Caki2 (cell line): ENCODE measurements around the gene ATP11A. TPM values are rescaled to one million over a fixed set of nuclear protein-coding genes. Genes with fewer than 3 reads are reported as not detected.

ENCODE experiments used
- DNase-seq: peaks from one replicate; pipeline ENCODE4 v3.0.0-alpha.2; 2015; ENCODE audit warnings: low read depth
- in situ Hi-C: cut with HindIII; loops from 2 replicates; pipeline ENCODE4 v1.10.0; 2016; ENCODE audit warnings: low sequenced_read_pairs, low pct_unique_long_range_greater_than_20kb, mixed read lengths
- total RNA-seq: library from RNA; depleted of rRNA; stranded (reverse); fragments of >200 nt; shearing (Covaris generic); gene quantifications from 2 replicates; pipeline ENCODE4 v1.2.3, GENCODE V29; 2014; ENCODE audit warnings: low replicate concordance

ATP11A gene
- total RNA-seq, 1 experiment from 2014 or later: 3.5 TPM

DNA sequence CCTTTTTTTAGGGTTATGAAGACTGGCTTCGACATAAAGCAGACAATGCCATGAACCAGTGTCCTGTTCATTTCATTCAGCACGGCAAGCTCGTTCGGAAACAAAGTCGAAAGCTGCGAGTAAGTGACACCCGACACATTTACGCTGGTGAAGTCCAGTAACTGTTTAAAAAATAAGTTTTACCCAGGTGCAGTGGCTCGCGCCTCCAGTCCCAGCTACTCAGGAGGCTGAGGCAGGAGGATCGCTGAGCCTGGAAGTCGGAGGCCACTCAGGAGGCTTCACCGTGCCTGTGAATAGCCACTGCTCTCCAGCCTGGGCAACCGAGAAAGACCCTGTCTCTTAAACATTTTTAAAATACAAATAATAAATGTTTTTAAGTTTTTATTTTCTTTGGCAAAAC is 120.8 kb downstream of the ATP11A start:
- in situ Hi-C loops: no loop called here
- DNase-seq: no peak

DNA sequence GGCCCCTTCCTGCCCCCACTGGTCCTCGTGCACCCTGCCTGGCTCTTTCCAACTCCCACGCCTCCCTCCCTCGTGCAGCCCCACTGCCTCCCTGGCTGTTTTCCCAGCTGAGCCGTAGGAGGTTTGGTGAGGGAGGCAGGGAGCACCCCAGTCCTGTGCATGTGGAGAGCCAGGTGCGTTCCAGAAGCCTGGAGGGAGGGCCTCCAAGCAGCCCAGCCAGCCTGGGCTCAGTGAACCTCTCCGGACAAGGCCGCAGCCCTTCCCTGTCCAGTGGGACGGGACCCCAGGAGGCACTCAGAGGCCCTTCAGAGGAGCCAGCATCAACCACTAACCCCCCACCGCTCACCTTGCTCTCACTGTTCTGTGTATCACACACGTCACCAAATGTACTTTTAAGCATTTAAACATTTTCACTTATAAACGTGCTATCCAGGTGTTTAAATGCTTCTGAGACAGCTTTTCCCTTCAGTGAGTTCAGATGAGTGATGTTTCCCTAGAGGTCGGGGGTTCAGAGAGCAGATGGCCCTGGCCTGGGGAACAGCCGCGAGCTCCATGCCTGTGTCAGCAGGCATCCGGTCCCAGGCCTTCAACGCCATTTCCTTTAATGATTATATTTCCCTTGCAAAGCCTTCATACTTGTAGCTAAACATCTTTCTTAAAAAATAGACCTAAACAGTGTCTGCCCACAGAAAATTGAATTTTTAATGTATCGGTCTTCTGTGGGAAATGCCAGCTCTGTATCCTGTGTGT is 122.6 kb downstream of the ATP11A start:
- no peak for DNase-seq
- in situ Hi-C loops: no loop called here

DNA sequence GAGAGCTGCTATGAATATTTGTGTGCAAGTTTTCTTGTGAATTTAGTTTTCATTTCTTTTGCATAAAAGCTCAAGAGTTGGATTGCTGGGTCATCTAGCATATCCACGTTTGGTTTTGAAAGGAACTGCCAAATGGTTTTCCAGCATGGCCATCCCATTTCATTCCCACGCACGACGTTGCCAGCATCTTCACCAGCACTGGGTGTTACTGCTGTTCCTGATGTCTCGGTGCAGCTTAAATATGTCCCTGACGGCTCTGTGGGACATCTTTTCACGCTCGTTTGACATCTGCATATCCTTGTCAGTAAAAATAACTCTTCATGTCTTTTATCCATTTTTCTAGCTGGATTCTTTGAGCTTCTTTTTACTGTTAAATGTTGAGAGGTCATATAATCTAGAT is 123.7 kb downstream of the ATP11A start:
- in situ Hi-C loops: no loop called here
- no peak for DNase-seq

DNA sequence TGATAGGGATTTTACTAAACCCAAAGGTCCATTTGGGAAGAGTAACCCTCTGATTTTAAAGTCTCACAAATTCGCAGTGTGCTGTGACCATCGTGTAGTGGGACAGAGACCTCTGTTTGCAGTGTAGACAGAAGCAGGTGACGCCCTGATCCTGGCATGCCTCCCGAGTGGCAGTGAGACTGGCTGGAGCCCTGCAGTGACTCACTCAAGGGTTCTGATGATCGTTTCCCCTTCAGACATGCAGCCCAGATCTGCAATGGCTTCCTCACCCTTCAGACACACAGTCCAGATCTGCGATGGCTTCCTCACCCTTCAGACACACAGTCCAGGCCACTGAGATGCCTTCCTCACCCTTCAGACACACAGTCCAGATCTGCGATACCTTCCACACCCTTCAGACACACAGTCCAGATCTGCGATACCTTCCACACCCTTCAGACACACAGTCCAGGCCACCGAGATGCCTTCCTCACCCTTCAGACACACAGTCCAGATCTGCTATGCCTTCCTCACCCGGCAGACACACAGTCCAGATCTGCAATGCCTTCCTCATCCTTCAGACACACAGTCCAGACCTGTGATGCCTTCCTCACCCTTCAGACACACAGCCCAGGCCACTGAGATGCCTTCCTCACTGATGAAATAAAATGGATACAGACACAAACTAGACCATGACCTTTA is 125.2 kb downstream of the ATP11A start:
- in situ Hi-C loops: no loop called here
- DNase-seq: no peak

- no peak for DNase-seq
- in situ Hi-C loops: no loop called here
Observed at GRCh38 chr13:112815871-112816270, 126.0 kb downstream of the ATP11A start.

DNA sequence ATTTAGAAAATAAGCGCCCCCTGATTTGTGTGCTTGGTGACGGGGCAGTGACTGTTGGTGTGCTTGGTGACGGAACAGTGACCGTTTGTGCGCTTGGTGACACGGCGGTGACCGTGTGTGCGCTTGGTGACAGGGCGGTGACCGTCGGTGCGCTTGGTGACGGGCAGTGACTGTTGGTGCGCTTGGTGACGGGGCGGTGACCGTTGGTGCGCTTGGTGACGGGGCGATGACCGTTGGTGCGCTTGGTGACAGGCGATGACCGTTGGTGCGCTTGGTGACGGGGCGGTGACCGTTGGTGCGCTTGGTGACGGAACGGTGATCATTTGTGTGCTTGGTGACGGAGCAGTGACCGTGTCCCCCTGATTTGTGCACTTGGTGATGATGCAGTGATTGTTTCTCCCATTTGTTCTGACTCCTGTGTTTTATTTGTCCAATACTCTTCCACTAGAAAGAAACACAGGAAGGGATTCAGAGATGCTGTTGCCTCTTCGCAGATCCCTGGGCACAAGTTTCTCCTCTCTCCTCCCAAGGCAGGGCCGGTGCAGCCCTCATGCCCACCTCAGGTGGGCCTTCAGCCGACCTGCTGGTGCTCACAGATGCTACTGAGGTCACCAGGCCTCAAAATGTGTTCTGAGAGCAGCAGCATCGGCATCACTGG is 128.3 kb downstream of the ATP11A start:
- no peak for DNase-seq
- in situ Hi-C loops: no loop called here

DNA sequence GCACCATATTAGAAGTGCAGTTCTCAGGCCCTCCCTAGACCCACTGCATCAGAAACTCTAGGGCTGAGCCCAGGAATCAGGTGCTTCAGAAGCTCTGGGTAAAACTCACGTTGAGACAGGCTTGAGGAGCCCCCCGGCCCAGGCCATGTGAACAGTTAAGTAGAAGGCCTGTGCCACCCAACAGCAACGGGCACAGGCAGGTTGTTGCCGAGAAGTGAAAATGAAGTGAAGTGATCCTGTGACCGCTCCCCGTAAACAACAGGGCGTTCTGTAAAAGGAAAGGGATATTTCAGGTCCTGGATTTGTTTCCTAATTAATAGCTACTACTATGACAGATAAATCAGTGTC is 128.8 kb downstream of the ATP11A start:
- in situ Hi-C loops: no loop called here
- DNase-seq: no peak

- DNase-seq: no peak
- in situ Hi-C loops: no loop called here
Observed at GRCh38 chr13:112819111-112819510, 129.3 kb downstream of the ATP11A start.

- in situ Hi-C loops: no loop called here
- no peak for DNase-seq
Observed at GRCh38 chr13:112819816-112820215, 130.0 kb downstream of the ATP11A start.

DNA sequence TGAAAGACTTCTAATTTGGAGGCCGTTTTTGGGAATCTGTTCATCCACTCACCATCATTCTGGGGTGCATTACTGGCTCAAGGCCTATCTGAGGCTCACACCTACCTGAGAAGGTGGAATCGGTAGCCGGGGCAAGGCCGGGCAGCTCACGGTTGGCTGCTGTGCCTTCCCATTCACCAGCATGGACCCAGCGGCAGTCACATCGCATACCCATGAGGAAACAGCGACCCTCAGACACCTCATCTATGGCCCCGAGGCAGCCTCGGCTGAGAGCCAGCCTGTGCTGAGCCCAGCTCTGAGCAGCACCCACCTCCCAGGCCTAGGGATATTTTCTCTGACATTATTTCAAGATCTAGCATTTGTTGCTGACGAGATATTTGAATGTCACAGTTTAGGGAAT is 130.5 kb downstream of the ATP11A start:
- in situ Hi-C loops: no loop called here
- DNase-seq: no peak

DNA sequence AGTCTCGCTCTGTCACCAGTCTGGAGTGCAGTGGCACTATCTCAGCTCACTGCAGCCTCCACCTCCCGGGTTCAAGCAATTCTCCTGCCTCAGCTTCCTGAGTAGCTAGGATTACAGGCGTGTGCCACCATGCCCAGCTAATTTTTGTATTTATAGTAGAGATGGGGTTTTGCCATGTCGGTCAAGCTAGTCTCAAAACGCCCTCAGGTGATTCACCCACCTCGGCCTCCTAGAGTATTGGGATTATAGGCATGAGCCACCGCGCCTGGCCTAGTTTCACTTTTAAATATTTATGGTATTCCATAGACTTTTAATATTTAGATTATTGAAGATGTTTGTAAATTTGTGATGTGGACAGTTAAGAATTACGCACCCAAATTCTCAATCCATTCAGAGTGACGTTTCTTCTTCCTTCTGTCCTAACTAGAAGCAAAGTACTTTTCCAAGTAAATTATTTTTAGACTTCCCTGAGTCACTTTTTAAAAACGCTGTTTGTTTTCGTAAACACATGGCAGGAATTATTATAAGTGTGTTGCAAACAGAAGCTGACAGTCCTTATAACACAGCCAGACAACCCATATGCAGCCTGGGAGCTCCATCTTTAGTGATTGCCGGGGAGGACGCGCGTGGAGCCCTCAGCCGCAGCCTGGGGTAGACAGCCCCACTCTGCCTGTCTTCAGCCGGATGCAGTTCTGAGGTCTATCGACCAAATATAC is 131.7 kb downstream of the ATP11A start:
- DNase-seq: no peak
- in situ Hi-C loops: no loop called here

DNA sequence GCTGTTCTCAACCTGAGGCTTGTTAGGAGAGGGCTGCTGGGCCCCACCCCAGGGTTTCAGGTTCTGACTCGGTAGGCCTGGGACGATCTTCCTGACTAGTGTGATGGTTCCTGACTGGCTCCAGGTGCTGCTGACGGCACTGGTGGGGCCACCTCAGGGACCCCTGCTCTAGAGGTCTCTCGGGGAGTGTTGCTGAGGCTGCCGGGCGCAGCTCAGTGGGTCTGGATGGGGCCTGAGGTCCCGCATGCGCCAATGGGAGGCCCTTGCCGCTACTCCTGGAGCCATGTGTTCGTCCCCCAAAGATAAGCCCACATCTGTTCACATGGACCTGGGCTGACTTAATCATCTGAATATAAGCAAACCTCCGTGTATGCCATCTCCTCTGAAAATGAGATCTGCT is 133.0 kb downstream of the ATP11A start:
- DNase-seq: no peak
- in situ Hi-C loops: no loop called here

DNA sequence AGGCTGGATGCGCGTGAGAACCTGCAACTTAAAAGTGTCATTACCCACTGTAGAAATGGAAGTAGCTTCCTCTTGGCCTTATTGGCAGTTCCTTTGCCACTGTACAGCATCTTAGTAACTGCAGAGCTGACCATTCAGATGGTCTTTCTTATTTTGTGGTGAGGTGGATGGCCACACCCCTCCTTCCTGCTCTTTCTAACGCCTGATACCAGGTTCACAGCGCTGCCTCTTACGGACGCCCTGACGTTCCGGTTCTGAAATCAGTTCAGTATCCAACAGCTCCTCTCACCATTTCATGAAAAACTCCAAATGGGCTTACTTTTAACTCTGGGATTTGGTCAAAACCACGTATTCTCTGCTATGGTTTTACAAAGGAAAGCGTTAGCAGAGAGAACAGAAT is 134.6 kb downstream of the ATP11A start:
- DNase-seq: no peak
- in situ Hi-C loops: no loop called here

DNA sequence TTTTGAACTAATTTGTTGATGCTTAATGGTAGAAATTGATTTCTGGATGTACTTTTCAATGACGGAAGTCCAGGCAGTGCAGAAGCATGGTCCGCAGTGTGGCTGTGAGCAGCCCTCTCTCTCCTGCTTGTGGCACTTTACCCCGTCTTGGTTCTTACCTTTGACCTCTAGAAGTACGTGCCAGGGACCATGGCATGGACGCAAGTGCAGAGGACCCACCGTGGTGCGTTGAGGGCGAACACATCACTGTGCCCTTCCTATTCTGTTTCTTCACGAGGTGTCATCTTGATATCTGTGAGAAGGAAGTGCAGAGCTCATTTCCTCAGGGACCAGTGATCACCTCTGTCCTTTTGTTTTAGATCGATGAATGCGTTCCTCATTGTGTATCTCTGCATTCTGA is 135.2 kb downstream of the ATP11A start:
- in situ Hi-C loops: no loop called here

DNA sequence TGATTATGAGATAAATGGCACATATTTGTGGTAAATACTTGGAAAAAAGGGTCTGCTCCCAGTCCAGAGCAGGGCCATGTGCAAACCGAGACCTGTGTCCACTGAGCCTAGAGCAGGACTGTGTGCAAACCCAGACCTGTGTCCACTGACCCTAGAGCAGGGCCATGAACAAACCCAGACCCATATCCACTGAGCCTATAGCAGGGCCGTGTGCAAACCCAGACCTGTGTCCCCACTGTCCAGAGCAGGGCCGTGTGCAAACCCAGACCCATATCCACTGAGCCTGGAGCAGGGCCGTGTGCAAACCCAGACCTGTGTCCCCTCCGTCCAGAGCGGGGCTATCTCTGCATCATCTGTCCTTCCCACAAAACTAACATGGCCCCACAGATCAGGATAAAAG is 136.0 kb downstream of the ATP11A start:
- in situ Hi-C loops: no loop called here
- DNase-seq: no peak

More for the DNA sequence above, 135.2 kb downstream of the ATP11A start:
- DNase-seq: no peak

DNA sequence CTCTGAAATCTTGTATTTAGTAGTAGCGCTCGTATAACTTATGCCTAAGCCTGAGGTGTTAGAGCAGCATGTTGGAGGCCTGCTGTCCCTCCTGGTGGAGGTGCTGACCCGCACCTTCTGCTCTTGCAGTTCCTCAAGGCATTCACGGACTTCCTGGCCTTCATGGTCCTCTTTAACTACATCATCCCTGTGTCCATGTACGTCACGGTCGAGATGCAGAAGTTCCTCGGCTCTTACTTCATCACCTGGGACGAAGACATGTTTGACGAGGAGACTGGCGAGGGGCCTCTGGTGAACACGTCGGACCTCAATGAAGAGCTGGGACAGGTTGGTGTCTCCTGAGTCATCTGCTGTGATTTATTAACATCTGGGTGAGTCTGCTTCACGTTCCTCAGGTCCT is 136.7 kb downstream of the ATP11A start:
- DNase-seq: no peak
- in situ Hi-C loops: no loop called here

DNA sequence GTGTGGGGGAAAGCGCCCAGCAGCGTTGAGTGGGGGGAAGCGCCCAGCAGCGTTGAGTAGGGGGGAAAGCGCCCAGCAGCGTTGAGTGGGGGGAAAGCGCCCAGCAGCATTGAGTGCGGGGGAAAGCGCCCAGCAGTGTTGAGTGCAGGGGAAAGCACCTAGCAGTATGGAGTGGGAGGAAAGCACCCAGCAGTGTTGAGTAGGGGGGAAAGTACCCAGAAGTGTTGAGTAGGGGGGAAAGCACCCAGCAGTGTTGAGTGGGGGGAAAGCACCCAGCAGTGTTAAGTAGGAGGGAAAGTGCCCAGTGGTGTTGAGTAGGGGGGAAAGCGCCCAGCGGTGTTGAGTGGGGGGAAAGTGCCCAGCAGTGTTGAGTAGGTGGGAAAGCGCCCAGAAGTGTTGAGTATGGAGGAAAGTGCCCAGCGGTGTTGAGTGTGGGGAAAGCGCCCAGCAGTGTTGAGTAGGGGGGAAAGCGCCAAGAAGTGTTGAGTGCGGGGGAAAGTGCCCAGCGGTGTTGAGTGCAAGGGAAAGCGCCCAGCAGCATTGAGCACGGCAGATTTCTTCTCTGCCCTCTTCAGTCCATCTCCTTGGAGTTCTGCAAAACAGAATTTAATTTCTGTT is 138.4 kb downstream of the ATP11A start:
- in situ Hi-C loops: no loop called here

DNA sequence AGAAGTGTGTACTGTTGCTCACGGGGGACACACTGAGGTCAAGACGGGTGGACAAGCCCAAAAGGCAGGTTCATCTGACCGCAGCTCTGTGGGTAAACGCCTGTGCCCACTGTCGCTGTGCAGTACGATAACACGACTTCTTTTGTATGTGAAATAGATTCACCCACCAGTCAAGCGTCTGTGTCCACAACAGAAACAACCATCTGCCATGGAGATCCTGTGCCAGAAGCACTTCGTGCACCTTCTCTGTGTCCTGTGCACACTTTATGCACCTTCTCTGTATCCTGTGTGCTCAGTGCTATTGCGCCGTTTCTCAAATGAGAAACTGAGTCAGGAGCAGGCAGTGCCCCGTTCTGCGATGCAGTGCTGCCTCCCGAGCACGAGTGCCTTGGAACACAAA is 138.9 kb downstream of the ATP11A start:
- in situ Hi-C loops: no loop called here
- no peak for DNase-seq

More for the DNA sequence above, 138.4 kb downstream of the ATP11A start:
- DNase-seq: no peak

DNA sequence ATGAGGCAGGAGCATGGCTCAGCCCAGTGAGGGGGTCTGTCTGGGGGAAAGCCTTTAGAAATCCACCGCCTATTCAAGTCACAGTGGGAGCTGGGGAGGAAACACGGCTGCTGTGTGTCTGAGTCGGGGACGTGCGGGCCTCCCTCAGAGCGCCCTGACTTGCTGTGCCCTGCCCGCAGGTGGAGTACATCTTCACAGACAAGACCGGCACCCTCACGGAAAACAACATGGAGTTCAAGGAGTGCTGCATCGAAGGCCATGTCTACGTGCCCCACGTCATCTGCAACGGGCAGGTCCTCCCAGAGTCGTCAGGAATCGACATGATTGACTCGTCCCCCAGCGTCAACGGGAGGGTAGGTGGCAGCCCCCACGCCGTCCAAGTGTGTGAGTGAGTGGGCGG is 141.4 kb downstream of the ATP11A start:
- in situ Hi-C loops: no loop called here
- DNase-seq: no peak
